ENCODE results near the gene LUC7L2.

DNA sequence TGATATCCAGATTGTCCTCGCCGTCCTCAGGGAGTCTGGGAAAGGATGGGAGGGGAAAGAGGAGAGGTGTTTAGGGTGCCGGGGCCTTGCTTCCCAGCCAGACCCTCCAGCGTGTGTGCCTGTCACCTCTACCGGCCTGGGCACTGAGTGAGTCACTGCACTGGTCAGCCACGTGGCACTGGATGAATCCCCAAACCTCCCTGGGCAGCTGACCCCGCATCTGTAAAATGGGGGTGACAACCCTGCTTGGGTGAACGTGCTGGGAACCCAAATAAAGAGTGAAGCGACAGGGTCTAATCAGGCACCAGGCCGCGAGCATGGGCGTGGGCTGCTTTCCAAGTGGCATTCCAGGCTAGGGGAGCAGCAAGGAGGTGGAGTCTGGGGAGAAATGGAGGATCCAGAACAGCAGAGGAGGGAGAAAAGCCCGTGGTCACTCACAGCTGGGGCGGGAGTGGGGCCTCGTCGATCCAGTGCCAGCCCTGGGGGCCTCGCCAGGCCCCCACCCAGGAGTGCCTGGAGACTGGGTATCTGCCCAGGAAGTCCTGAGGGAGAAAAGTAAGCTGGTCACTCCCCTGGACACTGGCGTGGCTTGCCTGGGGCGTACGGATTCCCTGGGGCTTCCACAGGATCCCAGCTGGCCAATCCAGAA is 94.1 kb downstream of the LUC7L2 start:
- TF ChIP-seq, protein P1, sequence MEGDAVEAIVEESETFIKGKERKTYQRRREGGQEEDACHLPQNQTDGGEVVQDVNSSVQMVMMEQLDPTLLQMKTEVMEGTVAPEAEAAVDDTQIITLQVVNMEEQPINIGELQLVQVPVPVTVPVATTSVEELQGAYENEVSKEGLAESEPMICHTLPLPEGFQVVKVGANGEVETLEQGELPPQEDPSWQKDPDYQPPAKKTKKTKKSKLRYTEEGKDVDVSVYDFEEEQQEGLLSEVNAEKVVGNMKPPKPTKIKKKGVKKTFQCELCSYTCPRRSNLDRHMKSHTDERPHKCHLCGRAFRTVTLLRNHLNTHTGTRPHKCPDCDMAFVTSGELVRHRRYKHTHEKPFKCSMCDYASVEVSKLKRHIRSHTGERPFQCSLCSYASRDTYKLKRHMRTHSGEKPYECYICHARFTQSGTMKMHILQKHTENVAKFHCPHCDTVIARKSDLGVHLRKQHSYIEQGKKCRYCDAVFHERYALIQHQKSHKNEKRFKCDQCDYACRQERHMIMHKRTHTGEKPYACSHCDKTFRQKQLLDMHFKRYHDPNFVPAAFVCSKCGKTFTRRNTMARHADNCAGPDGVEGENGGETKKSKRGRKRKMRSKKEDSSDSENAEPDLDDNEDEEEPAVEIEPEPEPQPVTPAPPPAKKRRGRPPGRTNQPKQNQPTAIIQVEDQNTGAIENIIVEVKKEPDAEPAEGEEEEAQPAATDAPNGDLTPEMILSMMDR (IDR thresholded peaks at IDR 0.05; ENCODE audit: borderline replicate concordance, extremely low read depth, low read length, poor library complexity, severe bottlenecking), result no peak
- TF ChIP-seq EZH2 (IDR thresholded peaks at IDR 0.05; ENCODE audit: borderline replicate concordance, low read depth, low read length, severe bottlenecking), result no peak

Measured in DND-41 (cell line).